Astrocyte (in vitro differentiated cells and primary cell): Measurements from ENCODE around the gene PEMT. TPM values are rescaled to one million over a fixed set of nuclear protein-coding genes. Genes with fewer than 3 reads are reported as not detected.

ENCODE experiments used
- DNase-seq: peaks from one replicate; pipeline ENCODE4 v3.0.0-alpha.2; 2010; ENCODE audit warnings: low read depth
- FAIRE-seq: peaks from 2 replicates; lab custom pipeline; 2011; peaks lifted over from hg19 to GRCh38; lab: Jason Lieb, UNC
- H2AFZ ChIP-seq: 2 replicates; pipeline ENCODE4 v1.6.0; 2012; ENCODE audit warnings: low read depth, low read length, inconsistent platforms
- H3K27ac ChIP-seq: 2 replicates; pipeline ENCODE4 v1.5.1; 2011; ENCODE audit warnings: low read depth, low read length, inconsistent platforms
- H3K27me3 ChIP-seq: 2 replicates; pipeline ENCODE4 v1.6.0; 2011; ENCODE audit warnings: low read length, inconsistent platforms; ENCODE audit not compliant: insufficient read depth
- H3K36me3 ChIP-seq: 2 replicates; pipeline ENCODE4 v1.5.1; 2011; ENCODE audit warnings: low read length, inconsistent platforms; ENCODE audit not compliant: insufficient read depth
- H3K4me1 ChIP-seq: 2 replicates; pipeline ENCODE4 v1.5.1; 2011; ENCODE audit warnings: low read length, inconsistent platforms; ENCODE audit not compliant: insufficient read depth
- H3K4me2 ChIP-seq: 2 replicates; pipeline ENCODE4 v1.6.0; 2012; ENCODE audit warnings: low read length, inconsistent platforms
- H3K4me3 ChIP-seq: 2 replicates; pipeline ENCODE4 v1.5.1; 2011; ENCODE audit warnings: low read depth, mild to moderate bottlenecking, low read length, inconsistent platforms; ENCODE audit not compliant: insufficient read depth
- H3K79me2 ChIP-seq: 2 replicates; pipeline ENCODE4 v1.6.0; 2012; ENCODE audit warnings: mild to moderate bottlenecking, low read length, inconsistent platforms; ENCODE audit not compliant: insufficient read depth
- H3K9ac ChIP-seq: 2 replicates; pipeline ENCODE4 v1.6.0; 2012; ENCODE audit warnings: mild to moderate bottlenecking, low read length, inconsistent platforms
- H3K9me3 ChIP-seq: 2 replicates; pipeline ENCODE4 v1.5.1; 2012; ENCODE audit warnings: low read depth, mild to moderate bottlenecking, low read length, inconsistent platforms; ENCODE audit not compliant: insufficient read depth
- H4K20me1 ChIP-seq: 2 replicates; pipeline ENCODE4 v1.6.0; 2012; ENCODE audit warnings: low read length, inconsistent platforms; ENCODE audit not compliant: insufficient read depth
- H3K27ac Mint-ChIP-seq: one replicate; pipeline ENCODE4 v1.8.0; 2021; ENCODE audit warnings: mild to moderate bottlenecking, mixed read lengths; ENCODE audit not compliant: unreplicated experiment
- H3K27me3 Mint-ChIP-seq: one replicate; pipeline ENCODE4 v1.8.0; 2021; ENCODE audit warnings: low read depth, mixed read lengths; ENCODE audit not compliant: unreplicated experiment
- H3K36me3 Mint-ChIP-seq: one replicate; pipeline ENCODE4 v1.8.0; 2021; ENCODE audit warnings: low read depth, mixed read lengths; ENCODE audit not compliant: unreplicated experiment
- H3K4me1 Mint-ChIP-seq: one replicate; pipeline ENCODE4 v1.8.0; 2021; ENCODE audit warnings: low read depth, mixed read lengths; ENCODE audit not compliant: unreplicated experiment
- H3K4me3 Mint-ChIP-seq: one replicate; pipeline ENCODE4 v1.8.0; 2021; ENCODE audit warnings: mild to moderate bottlenecking, moderate library complexity, mixed read lengths; ENCODE audit not compliant: unreplicated experiment
- H3K9me3 Mint-ChIP-seq: one replicate; pipeline ENCODE4 v1.8.0; 2021; ENCODE audit warnings: mild to moderate bottlenecking, mixed read lengths; ENCODE audit not compliant: unreplicated experiment
- EZH2 ChIP-seq: IDR thresholded peaks from 2 replicates; pipeline ENCODE4 v1.6.1; 2012; ENCODE audit warnings: mild to moderate bottlenecking, low read length, inconsistent platforms; ENCODE audit not compliant: insufficient read depth
- total RNA-seq: library from RNA; stranded (reverse); gene quantifications from 2 replicates; pipeline ENCODE4 v1.2.1, GENCODE V29; 2021
- TF ChIP-seq, protein P1 (sequence below): IDR thresholded peaks from 2 replicates; pipeline ENCODE4 v1.5.1; 2011; ENCODE audit warnings: low read depth, mild to moderate bottlenecking, inconsistent platforms, low read length, moderate library complexity; ENCODE audit not compliant: insufficient read depth

Gene PEMT
- total RNA-seq, 1 donor from 2014 or later: 19.5 TPM

DNA sequence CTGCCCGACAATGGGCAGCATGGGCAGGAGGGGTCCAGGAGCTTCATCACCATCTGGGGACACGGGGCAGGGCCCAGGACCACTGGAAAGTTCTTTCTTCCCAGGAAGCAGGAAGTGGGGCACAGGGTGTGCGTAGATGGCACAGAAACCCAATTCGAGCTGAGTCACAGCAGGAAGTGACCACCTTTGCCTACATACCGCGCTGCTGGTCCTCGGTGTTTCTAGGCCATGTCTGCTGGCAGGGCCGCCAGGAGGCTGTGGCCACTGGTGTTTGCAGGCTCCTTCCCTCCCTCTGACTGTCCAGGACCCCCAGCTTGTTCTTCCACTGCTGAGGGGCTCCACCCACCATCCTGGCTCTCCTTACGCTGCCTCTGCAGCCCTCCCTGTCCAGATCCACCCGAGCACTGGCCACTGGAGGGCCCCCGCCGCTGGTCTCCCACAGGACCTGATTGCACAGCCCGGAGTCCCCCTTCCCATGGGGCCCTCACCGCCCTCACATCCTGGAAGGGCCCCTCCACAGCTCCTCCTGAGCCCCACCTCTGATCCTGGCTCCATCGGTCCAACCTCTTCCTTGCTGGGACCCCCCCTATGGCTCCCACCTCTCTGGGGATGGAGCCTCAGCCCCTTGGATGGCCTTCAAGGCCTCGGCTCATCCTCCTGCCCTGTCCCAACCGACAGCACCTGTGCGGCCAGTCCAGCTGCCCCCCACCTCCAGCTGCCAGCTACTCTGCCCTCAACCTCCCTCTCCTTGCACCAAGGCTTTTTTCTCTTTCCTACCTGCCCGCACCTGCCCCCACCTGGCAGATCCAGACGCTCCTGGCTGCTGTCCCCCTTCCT is 80.8 kb downstream of the PEMT start:
- Mint-ChIP-seq H3K27ac (no peak overlapping the region), H3K4me1 (peaks cover 14% of the 10 kb centered on the region), H3K27me3 (peaks cover 13% of the 10 kb centered on the region), H3K9me3 (no peaks in the 10 kb centered on the region), H3K36me3 (peaks cover 5% of the 10 kb centered on the region), H3K4me3 (no peak overlapping the region)
- peaks cover 19% of the 10 kb centered on the region for H3K4me1 ChIP-seq
- no peak overlapping the region for H3K4me3 ChIP-seq
- H3K79me2 ChIP-seq: no peaks in the 10 kb centered on the region
- no peak overlapping the region for H2AFZ ChIP-seq
- H3K4me2 ChIP-seq: no peak overlapping the region
- no peaks in the 10 kb centered on the region for H3K36me3 ChIP-seq
- peaks cover 61% of the 10 kb centered on the region for H4K20me1 ChIP-seq
- no peak for FAIRE-seq
- no peak overlapping the region for H3K27ac ChIP-seq
- H3K27me3 ChIP-seq: no peaks in the 10 kb centered on the region
- no peak for TF ChIP-seq EZH2
- TF ChIP-seq, protein P1, sequence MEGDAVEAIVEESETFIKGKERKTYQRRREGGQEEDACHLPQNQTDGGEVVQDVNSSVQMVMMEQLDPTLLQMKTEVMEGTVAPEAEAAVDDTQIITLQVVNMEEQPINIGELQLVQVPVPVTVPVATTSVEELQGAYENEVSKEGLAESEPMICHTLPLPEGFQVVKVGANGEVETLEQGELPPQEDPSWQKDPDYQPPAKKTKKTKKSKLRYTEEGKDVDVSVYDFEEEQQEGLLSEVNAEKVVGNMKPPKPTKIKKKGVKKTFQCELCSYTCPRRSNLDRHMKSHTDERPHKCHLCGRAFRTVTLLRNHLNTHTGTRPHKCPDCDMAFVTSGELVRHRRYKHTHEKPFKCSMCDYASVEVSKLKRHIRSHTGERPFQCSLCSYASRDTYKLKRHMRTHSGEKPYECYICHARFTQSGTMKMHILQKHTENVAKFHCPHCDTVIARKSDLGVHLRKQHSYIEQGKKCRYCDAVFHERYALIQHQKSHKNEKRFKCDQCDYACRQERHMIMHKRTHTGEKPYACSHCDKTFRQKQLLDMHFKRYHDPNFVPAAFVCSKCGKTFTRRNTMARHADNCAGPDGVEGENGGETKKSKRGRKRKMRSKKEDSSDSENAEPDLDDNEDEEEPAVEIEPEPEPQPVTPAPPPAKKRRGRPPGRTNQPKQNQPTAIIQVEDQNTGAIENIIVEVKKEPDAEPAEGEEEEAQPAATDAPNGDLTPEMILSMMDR: no peak
- no peak overlapping the region for H3K9ac ChIP-seq
- no peaks in the 10 kb centered on the region for H3K9me3 ChIP-seq
- no peak for DNase-seq

DNA sequence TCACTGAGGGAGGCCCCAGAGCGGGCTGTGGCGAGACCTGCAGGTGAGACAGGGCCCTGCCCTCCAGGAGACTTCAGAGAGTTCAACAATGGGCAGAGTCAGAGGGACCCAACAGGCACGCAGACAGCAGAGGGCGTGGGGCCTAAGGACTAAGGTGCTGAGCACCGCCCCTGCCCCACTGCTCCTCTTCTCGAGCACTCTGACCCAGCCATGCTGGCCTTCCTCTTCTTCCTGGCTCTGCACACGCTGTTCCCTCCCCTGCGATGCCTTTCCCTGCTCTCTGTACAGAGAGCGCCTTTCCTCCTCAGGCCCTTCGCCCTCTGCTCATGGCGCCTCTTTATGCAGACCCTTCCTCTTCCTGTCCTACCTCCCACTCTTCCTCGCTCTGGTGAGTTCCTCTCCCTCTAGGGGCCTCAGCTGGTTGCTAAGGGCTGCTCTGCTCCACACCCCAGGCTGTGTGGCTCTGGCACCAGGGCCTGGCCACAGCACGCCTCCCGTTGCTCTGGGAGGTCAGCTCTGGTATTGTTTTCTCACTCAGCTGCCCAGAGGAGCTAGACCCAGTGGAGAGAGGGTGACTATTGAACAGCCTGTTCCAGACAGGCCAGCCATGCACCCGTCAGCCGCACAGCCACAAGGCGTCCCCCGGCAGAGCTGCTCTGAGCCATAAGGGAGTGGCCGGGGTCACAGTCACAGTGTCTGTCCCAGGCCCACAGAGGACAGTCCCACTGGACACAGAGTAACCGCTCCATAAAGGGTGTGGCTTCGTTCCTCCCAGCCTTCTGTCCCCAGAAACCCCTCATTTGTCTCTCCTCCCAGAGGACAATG is 81.7 kb downstream of the PEMT start:
- no peak overlapping the region for H3K4me3 ChIP-seq
- H3K27ac Mint-ChIP-seq: no peak overlapping the region
- DNase-seq (no peak), FAIRE-seq (no peak)
- H3K36me3 Mint-ChIP-seq: peaks cover 2% of the 10 kb centered on the region
- no peaks in the 10 kb centered on the region for H3K79me2 ChIP-seq
- H3K4me1 ChIP-seq: peaks cover 11% of the 10 kb centered on the region
- peaks cover 11% of the 10 kb centered on the region for H3K27me3 Mint-ChIP-seq
- no peaks in the 10 kb centered on the region for H3K36me3 ChIP-seq
- H3K4me3 Mint-ChIP-seq: no peak overlapping the region
- H2AFZ ChIP-seq: no peak overlapping the region
- no peaks in the 10 kb centered on the region for H3K9me3 Mint-ChIP-seq
- no peak overlapping the region for H3K27ac ChIP-seq
- peaks cover 7% of the 10 kb centered on the region for H3K4me1 Mint-ChIP-seq
- TF ChIP-seq EZH2: no peak
- TF ChIP-seq, protein P1: no peak
- peaks cover 54% of the 10 kb centered on the region for H4K20me1 ChIP-seq
- no peak overlapping the region for H3K4me2 ChIP-seq
- no peak overlapping the region for H3K9ac ChIP-seq
- no peaks in the 10 kb centered on the region for H3K27me3 ChIP-seq
- H3K9me3 ChIP-seq: no peaks in the 10 kb centered on the region
